ENCODE measurements around the gene CCDC183. TPM values are rescaled to one million over a fixed set of nuclear protein-coding genes. Genes with fewer than 3 reads are reported as not detected.
"Not testable (repeated sequence)": the region's sequence is repeated elsewhere in the genome, so short reads cannot be mapped to it uniquely, and the experiment has no call there.

The CCDC183 gene
- polyA plus RNA-seq (ENCODE audit: insufficient read length in 4 of 4) = 1 to 10 TPM; 3.7 to 7.7 (median 5.4) TPM

GRCh38 chr9:136796238-136796774 lies at the start of gene CCDC183:
CCDC183 (plus strand) TSS chr9:136796338; CDS start chr9:136796398, 60 bp downstream.
- no peak for DNase-seq (ENCODE audit: low read depth in 4 of 4, low spot score in 2 of 4)

- no peak for DNase-seq (ENCODE audit: low read depth in 4 of 4, low spot score in 2 of 4)
These were observed 49.5 kb upstream of the CCDC183 start for GRCh38 chr9:136746621-136747020.

GRCh38 chr9:136747161-136748060 lies 48.7 kb upstream of the CCDC183 start:
- DNase-seq (ENCODE audit: low read depth in 4 of 4, low spot score in 2 of 4) = no peak

- DNase-seq (ENCODE audit: low read depth in 4 of 4, low spot score in 2 of 4) = no peak
These were observed 47.9 kb upstream of the CCDC183 start, which contains the start of gene LCN6 for GRCh38 chr9:136748201-136748600. LCN6 (minus strand) TSS chr9:136748525; CDS start chr9:136748483, 42 bp downstream.

DNA sequence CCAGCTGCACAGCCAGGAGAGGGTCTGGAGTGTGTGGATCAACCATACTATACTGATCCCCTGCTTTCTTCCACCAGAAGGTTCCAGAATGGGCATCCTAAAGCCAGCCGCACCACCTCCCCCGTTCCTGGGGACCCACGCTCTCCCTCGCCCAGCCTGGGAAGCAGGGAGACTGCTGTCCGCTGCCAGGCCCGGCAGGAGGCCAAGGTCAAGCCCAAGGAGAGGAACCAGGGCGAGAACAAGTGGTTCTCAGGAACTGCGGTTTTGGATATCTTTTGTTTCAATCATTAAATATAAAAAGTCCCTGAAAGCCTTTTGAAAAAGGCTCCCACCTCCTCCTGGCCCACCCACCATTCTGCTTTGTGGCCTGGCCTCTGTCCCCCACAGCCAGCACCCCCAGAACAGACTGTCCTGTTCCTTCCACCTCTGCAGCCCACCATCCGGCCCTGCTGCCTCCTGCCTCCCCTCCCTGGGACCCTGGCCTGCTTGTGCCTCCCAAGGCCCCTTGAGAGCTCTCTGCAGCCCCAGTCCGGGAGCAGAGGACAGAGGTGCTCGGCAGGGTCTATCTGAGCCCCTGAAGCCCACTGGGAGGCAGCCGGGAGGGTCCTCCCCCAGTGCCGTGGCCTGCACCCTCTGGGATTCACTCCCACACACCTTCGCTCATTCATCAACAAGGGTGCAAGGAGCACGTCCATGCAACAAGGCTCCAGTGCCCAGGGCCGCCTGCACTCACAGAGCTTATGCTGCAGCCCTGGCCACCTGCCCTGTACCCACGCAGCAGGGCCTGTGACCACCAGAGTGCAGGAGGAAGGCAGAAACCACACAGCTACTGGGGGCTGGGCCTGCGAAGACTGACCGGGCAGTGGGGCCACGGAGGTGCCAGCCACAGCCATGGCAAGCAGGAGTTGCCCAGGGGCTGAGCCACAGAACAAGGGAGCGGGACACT lies 47.2 kb upstream of the CCDC183 start:
- DNase-seq (ENCODE audit: low read depth in 4 of 4, low spot score in 2 of 4) = no peak

DNA sequence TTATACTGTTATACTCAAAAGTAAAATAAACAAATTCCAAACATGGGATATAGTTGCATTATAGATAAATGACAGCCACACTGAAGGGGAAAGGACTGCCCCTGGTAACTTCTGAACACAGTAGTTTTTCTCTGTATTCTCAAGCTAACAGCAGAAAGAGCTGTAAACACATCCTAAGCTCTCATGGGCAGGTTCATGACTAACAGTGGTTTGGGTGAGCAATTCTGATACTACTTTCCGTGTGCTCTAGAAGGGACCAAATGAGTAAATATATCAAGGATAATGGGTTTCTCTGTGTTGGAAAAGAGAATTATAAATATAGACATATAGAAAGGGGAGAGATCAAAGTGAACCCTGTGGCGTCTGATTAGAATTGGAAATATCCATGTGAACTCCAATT lies 45.6 kb upstream of the CCDC183 start:
- DNase-seq (ENCODE audit: low read depth in 4 of 4, low spot score in 2 of 4) = no peak

DNA sequence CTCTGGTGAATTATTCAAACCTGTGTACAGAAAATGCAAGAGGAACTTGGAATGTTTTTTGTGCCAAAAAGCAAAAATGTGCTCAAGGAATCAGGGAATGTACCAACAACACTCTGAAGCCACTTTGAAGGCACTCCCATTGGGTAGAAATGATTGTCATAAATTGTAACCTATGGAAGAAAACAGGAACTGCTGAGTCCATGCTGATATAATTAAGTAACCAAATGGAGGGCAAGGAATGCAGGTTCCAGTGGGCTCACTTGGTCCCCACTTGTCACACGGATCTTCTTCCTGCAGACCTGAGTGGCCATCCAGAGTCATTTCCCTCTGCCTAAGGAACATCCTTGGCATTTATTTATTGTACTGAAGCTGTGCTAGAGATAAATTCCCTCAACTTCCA lies 44.9 kb upstream of the CCDC183 start:
- DNase-seq (ENCODE audit: low read depth in 4 of 4, low spot score in 2 of 4) = no peak

DNA sequence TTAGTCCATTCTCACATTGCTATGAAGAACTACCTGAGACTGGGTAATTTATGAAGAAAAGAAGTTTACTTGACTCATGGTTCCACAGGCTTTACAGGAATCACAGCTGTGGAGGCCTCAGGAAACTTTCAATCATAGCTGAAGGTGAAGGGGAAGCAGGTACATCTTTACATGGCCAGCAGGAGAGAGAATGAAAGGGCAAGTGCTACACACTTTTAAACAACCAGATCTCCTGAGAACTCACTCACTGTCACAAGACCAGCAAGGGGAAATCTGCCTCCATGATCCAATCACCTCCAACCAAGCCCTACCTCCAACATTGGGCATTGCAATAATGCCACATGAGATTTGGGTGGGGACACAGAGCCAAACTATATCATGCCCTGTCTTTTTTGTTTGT lies 44.3 kb upstream of the CCDC183 start:
- no peak for DNase-seq (ENCODE audit: low read depth in 4 of 4, low spot score in 2 of 4)

GRCh38 chr9:136753371-136754058 lies 42.6 kb upstream of the CCDC183 start:
- DNase-seq (ENCODE audit: low read depth in 4 of 4, low spot score in 2 of 4) = no peak

GRCh38 chr9:136754059-136754572 lies 42.0 kb upstream of the CCDC183 start:
- DNase-seq (ENCODE audit: low read depth in 4 of 4, low spot score in 2 of 4) = no peak

- no peak for DNase-seq (ENCODE audit: low read depth in 4 of 4, low spot score in 2 of 4)
These were observed 41.4 kb upstream of the CCDC183 start for GRCh38 chr9:136754626-136755301.

DNA sequence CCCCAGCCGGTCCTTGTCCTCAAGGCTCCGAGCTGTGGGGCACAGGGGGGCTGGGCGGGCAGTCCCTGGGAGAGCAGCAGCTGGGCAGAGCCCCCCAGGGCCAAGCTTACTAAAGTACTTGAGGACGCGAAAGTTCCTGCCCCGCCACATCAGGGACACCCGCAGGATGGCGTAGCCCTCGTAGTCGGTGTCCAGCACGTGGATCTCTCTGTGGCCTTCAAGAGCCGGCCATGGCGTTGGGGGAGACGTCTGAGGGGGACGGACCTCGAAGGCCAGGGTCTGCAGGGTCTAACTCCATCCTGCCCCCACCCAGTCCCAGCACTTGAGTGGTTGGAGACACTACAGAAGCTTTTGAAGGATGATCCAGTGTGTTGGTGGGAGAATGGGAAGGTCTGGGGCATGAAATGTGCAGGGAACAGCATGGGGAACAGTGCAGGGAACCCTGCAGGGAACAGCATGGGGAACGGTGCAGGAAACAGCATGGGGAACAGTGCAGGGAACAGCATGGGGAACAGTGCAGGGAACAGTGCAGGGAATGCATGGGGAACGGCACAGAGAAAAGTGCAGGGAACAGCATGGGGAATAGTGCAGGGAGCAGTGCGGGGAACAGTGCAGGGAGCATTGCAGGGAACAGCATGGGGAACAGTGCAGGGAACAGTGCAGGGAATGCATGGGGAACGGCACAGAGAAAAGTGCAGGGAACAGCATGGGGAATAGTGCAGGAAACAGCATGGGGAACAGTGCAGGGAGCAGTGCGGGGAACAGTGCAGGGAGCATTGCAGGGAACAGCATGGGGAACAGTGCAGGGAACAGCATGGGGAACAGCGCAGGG lies 40.6 kb upstream of the CCDC183 start:
- DNase-seq (ENCODE audit: low read depth in 4 of 4, low spot score in 2 of 4) = not testable (repeated sequence)

DNA sequence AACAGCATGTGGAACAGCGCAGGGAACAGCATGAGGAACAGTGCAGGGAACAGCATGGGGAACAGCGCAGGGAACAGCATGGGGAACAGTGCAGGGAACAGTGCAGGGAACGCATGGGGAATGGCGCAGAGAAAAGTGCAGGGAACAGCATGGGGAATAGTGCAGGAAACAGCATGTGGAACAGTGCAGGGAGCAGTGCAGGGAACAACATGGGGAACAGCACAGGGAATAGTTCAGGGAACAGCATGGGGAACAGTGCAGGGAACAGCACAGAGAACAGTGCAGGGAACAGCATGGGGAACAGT lies 40.1 kb upstream of the CCDC183 start:
- no peak for DNase-seq (ENCODE audit: low read depth in 4 of 4, low spot score in 2 of 4)

DNA sequence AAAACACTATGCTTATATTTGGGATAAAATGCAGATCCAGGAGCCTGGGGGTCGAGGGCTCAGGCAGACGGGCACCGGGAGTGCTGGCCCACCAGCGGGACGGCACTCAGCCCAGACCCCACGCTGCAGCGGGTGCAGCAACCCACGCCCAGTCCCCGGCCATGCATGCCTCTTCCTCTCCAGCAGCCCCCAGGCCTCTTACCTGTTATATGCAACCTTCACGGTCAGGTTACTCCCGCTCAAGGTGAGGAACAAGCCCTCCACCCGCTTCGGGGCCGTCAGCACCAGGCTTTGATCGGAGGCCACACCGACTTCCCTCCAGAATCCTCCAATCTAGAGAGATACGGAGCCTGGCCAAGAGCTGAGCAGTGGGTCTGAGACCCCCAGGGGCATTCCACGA lies 39.3 kb upstream of the CCDC183 start:
- no peak for DNase-seq (ENCODE audit: low read depth in 4 of 4, low spot score in 2 of 4)

- no peak for DNase-seq (ENCODE audit: low read depth in 4 of 4, low spot score in 2 of 4)
These were observed 38.8 kb upstream of the CCDC183 start for GRCh38 chr9:136757328-136757727.

- no peak for DNase-seq (ENCODE audit: low read depth in 4 of 4, low spot score in 2 of 4)
These were observed 38.4 kb upstream of the CCDC183 start for GRCh38 chr9:136757751-136758140.

DNA sequence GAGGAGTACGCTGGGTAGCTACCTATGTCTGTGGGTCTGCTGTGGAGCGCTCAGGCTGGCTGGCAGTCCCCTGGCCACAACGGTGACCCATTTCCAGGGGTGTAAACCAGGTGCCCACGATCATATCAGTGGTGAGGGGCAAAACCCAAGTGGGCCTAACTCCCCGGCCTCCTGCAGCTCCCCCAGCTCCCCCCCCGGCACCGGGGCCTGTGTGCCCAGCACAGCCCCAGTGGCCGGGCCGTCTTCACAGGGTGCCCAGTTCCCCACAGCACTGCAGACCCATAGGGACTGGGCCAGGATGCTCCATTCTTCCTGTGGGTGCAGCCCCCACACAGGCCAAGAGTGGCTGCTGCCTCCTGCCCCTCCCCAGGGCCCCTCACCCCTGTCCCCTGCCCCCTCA lies 37.1 kb upstream of the CCDC183 start:
- no peak for DNase-seq (ENCODE audit: low read depth in 4 of 4, low spot score in 2 of 4)

- DNase-seq (ENCODE audit: low read depth in 4 of 4, low spot score in 2 of 4) = no peak
These were observed 36.5 kb upstream of the CCDC183 start for GRCh38 chr9:136759436-136760325.

Data from left renal cortex interstitium (tissue), 4 donors.